ENCODE results near the gene ZNF236.

ZNF236 gene

GRCh38 chr18:76983613-76984051 lies 161.3 kb downstream of the ZNF236 start:
- Histone ChIP-seq H3K4me3 (ENCODE audit: insufficient read depth, low read depth, low read length, poor library complexity, severe bottlenecking) (no peak overlapping the region), H3K9me3 (ENCODE audit: control insufficient read depth, low read length) (no peaks in the 10 kb centered on the region), H3K4me1 (ENCODE audit: control insufficient read depth, insufficient read depth, low read length, poor library complexity, severe bottlenecking) (peaks cover 4% of the 10 kb centered on the region), H3K36me3 (ENCODE audit: control insufficient read depth, insufficient read depth, low read length) (no peaks in the 10 kb centered on the region), H3K27ac (ENCODE audit: insufficient read depth, low read length, poor library complexity, severe bottlenecking) (no peak overlapping the region), H3K27me3 (replicated peaks; ENCODE audit: control insufficient read depth, insufficient read depth, low read length, poor library complexity, severe bottlenecking) (no peaks in the 10 kb centered on the region)
- no peak for DNase-seq

- H3K27me3 ChIP-seq (replicated peaks; ENCODE audit: control insufficient read depth, insufficient read depth, low read length, poor library complexity, severe bottlenecking): no peaks in the 10 kb centered on the region
- no peak overlapping the region for H3K27ac ChIP-seq (ENCODE audit: insufficient read depth, low read length, poor library complexity, severe bottlenecking)
- H3K4me1 ChIP-seq (ENCODE audit: control insufficient read depth, insufficient read depth, low read length, poor library complexity, severe bottlenecking): peaks cover 4% of the 10 kb centered on the region
- no peaks in the 10 kb centered on the region for H3K9me3 ChIP-seq (ENCODE audit: control insufficient read depth, low read length)
- H3K4me3 ChIP-seq (ENCODE audit: insufficient read depth, low read depth, low read length, poor library complexity, severe bottlenecking): no peak overlapping the region
- DNase-seq: no peak
- H3K36me3 ChIP-seq (ENCODE audit: control insufficient read depth, insufficient read depth, low read length): no peaks in the 10 kb centered on the region
Observed at GRCh38 chr18:76984193-76985155, 162.1 kb downstream of the ZNF236 start.

GRCh38 chr18:76985156-76985950 lies 163.0 kb downstream of the ZNF236 start:
- H3K36me3 ChIP-seq (ENCODE audit: control insufficient read depth, insufficient read depth, low read length): no peaks in the 10 kb centered on the region
- no peak overlapping the region for H3K27ac ChIP-seq (ENCODE audit: insufficient read depth, low read length, poor library complexity, severe bottlenecking)
- no peak for DNase-seq
- no peaks in the 10 kb centered on the region for H3K9me3 ChIP-seq (ENCODE audit: control insufficient read depth, low read length)
- H3K4me3 ChIP-seq (ENCODE audit: insufficient read depth, low read depth, low read length, poor library complexity, severe bottlenecking): no peak overlapping the region
- peaks cover 4% of the 10 kb centered on the region for H3K4me1 ChIP-seq (ENCODE audit: control insufficient read depth, insufficient read depth, low read length, poor library complexity, severe bottlenecking)
- H3K27me3 ChIP-seq (replicated peaks; ENCODE audit: control insufficient read depth, insufficient read depth, low read length, poor library complexity, severe bottlenecking): no peaks in the 10 kb centered on the region

GRCh38 chr18:76985951-76986236 lies 163.5 kb downstream of the ZNF236 start:
- Histone ChIP-seq H3K9me3 (ENCODE audit: control insufficient read depth, low read length) (no peaks in the 10 kb centered on the region), H3K36me3 (ENCODE audit: control insufficient read depth, insufficient read depth, low read length) (no peaks in the 10 kb centered on the region), H3K4me1 (ENCODE audit: control insufficient read depth, insufficient read depth, low read length, poor library complexity, severe bottlenecking) (peaks cover 4% of the 10 kb centered on the region), H3K4me3 (ENCODE audit: insufficient read depth, low read depth, low read length, poor library complexity, severe bottlenecking) (no peak overlapping the region), H3K27ac (ENCODE audit: insufficient read depth, low read length, poor library complexity, severe bottlenecking) (no peak overlapping the region), H3K27me3 (replicated peaks; ENCODE audit: control insufficient read depth, insufficient read depth, low read length, poor library complexity, severe bottlenecking) (no peaks in the 10 kb centered on the region)
- no peak for DNase-seq

GRCh38 chr18:76986406-76986805 lies 164.0 kb downstream of the ZNF236 start:
- no peaks in the 10 kb centered on the region for H3K9me3 ChIP-seq (ENCODE audit: control insufficient read depth, low read length)
- peaks cover 4% of the 10 kb centered on the region for H3K4me1 ChIP-seq (ENCODE audit: control insufficient read depth, insufficient read depth, low read length, poor library complexity, severe bottlenecking)
- H3K36me3 ChIP-seq (ENCODE audit: control insufficient read depth, insufficient read depth, low read length): no peaks in the 10 kb centered on the region
- H3K4me3 ChIP-seq (ENCODE audit: insufficient read depth, low read depth, low read length, poor library complexity, severe bottlenecking): no peak overlapping the region
- no peaks in the 10 kb centered on the region for H3K27me3 ChIP-seq (replicated peaks; ENCODE audit: control insufficient read depth, insufficient read depth, low read length, poor library complexity, severe bottlenecking)
- H3K27ac ChIP-seq (ENCODE audit: insufficient read depth, low read length, poor library complexity, severe bottlenecking): no peak overlapping the region
- no peak for DNase-seq

- H3K4me1 ChIP-seq (ENCODE audit: control insufficient read depth, insufficient read depth, low read length, poor library complexity, severe bottlenecking): peaks cover under 1% of the 10 kb centered on the region
- no peak overlapping the region for H3K4me3 ChIP-seq (ENCODE audit: insufficient read depth, low read depth, low read length, poor library complexity, severe bottlenecking)
- no peak overlapping the region for H3K27ac ChIP-seq (ENCODE audit: insufficient read depth, low read length, poor library complexity, severe bottlenecking)
- no peaks in the 10 kb centered on the region for H3K9me3 ChIP-seq (ENCODE audit: control insufficient read depth, low read length)
- no peaks in the 10 kb centered on the region for H3K36me3 ChIP-seq (ENCODE audit: control insufficient read depth, insufficient read depth, low read length)
- H3K27me3 ChIP-seq (replicated peaks; ENCODE audit: control insufficient read depth, insufficient read depth, low read length, poor library complexity, severe bottlenecking): no peaks in the 10 kb centered on the region
- no peak for DNase-seq
Observed at GRCh38 chr18:76988031-76988826, 165.9 kb downstream of the ZNF236 start.

GRCh38 chr18:76988827-76989646 lies 166.7 kb downstream of the ZNF236 start:
- H3K27ac ChIP-seq (ENCODE audit: insufficient read depth, low read length, poor library complexity, severe bottlenecking): no peak overlapping the region
- no peaks in the 10 kb centered on the region for H3K9me3 ChIP-seq (ENCODE audit: control insufficient read depth, low read length)
- no peak overlapping the region for H3K4me3 ChIP-seq (ENCODE audit: insufficient read depth, low read depth, low read length, poor library complexity, severe bottlenecking)
- H3K27me3 ChIP-seq (replicated peaks; ENCODE audit: control insufficient read depth, insufficient read depth, low read length, poor library complexity, severe bottlenecking): no peaks in the 10 kb centered on the region
- H3K36me3 ChIP-seq (ENCODE audit: control insufficient read depth, insufficient read depth, low read length): no peaks in the 10 kb centered on the region
- no peak for DNase-seq
- no peaks in the 10 kb centered on the region for H3K4me1 ChIP-seq (ENCODE audit: control insufficient read depth, insufficient read depth, low read length, poor library complexity, severe bottlenecking)

- Histone ChIP-seq H3K4me1 (ENCODE audit: control insufficient read depth, insufficient read depth, low read length, poor library complexity, severe bottlenecking) (no peaks in the 10 kb centered on the region), H3K4me3 (ENCODE audit: insufficient read depth, low read depth, low read length, poor library complexity, severe bottlenecking) (no peak overlapping the region), H3K9me3 (ENCODE audit: control insufficient read depth, low read length) (no peaks in the 10 kb centered on the region), H3K27ac (ENCODE audit: insufficient read depth, low read length, poor library complexity, severe bottlenecking) (no peak overlapping the region), H3K36me3 (ENCODE audit: control insufficient read depth, insufficient read depth, low read length) (no peaks in the 10 kb centered on the region), H3K27me3 (replicated peaks; ENCODE audit: control insufficient read depth, insufficient read depth, low read length, poor library complexity, severe bottlenecking) (no peaks in the 10 kb centered on the region)
- no peak for DNase-seq
Observed at GRCh38 chr18:76989647-76990190, 167.4 kb downstream of the ZNF236 start.
